Endothelial cell of hepatic sinusoid (primary cell): ENCODE data around the gene PRKAR1A.

Source experiments
- in situ Hi-C: cut with HindIII; loops from 2 replicates; pipeline ENCODE4 v1.10.0; 2017; ENCODE audit warnings: low sequenced_read_pairs

Gene PRKAR1A

DNA sequence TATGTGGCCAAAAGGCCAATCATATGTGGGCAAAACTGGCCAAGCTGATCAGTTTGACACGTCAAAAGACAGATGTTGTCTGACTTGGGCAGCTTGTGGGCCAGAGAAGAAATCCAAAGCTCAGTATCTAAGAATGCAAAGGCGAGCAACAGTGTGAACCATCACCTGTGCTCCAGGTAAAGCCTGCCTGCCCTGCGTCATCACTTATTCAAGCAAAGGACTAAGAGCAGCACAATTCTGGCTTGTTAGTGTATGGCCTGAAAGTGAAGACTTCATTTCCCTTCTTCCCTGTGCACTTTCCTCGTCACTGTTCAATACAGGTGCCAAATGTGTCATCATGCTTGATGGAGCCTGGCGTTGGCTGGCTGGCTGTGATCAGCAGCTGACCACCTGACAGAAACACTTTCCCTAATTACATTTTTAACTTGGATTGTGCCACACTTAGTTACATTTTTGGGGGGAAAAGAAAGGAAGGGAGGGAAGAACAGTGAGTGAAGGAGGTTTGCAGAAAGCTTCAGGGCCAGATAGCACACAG, 84.2 kb downstream of the PRKAR1A start:
- in situ Hi-C loops, result no loop called here

DNA sequence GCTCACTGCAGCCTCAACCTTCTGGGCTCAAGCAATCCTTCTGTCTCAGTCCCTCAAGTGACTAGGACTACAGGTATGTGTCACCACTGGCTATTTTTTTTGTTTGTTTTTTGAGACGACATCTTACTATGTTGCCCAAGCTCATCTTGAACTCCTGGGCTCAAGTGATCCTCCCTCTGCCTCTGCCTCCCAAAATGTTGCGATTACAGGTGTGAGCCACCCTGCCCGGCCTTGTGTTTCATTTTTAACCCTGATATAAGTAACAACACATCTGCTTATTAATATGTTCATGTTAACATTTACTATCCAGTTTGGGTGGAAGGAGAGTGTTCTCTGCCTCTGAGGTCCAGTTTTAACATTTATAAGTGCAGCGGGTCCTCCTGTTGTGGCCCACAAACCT, 85.8 kb downstream of the PRKAR1A start:
- in situ Hi-C loops, result no loop called here

DNA sequence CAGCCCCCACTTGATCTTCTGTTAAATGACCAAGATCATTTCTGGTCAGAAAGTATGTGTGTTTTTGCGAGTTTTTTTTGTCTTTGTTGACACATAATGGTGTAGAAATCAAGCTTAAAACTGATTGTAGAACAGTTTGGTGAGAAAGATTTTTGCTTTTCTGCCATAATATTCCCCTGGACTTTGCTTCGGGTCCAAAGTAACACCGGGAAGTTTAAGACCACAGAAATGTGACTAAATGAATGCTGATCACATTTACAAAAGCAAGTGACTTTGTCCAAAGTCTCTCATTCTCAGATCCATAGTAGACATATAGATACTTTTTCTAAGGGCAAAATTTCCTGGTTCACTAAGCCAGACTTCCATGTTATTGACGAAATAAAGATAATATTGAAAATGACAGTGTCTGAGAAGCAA, 86.3 kb downstream of the PRKAR1A start:
- in situ Hi-C loops, result no loop called here

DNA sequence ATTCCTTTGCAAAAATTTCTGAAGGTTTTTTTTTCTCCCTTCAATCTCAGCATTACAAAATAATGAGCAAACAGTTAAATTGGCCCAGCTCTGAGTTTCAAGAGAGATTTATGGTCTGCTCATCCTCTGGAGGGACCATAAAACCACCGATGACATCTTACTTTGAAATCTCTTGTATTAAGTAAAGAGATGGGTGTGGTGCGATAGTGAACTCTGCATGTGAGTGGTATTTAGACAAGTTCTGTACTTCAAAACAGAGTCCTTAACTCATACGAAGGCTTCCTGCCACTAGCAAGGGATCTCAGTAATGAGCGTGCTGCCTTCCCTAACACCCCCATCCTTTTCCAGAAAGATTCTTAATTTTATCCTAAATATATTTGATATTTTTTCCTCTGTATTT, 86.9 kb downstream of the PRKAR1A start:
- in situ Hi-C loops, result no loop called here

DNA sequence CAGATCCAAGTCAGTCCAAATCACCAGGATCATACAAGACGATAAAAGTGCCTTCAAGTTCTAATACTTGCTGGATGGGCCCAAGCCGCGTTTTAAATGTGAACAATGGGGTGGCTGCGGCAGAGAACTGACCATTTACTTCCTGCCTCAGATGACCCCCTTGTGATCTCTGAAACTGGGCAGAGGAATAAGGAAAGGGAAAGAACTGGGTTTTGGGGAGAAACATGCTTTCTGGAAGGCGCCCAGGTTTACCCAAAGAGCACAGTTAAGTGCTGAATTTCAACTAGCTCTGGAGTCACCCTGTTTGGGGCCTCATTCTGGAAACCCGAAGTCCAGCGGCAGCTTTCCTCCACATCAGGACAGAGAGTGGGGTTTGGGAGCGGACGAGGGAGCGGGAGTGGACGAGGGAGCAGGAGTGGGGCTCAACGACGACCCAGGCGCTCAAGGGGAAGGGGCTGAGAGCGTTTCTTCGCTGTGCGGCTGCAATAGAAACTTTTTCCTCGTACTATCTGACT, 87.4 kb downstream of the PRKAR1A start:
- in situ Hi-C loops, result no loop called here

DNA sequence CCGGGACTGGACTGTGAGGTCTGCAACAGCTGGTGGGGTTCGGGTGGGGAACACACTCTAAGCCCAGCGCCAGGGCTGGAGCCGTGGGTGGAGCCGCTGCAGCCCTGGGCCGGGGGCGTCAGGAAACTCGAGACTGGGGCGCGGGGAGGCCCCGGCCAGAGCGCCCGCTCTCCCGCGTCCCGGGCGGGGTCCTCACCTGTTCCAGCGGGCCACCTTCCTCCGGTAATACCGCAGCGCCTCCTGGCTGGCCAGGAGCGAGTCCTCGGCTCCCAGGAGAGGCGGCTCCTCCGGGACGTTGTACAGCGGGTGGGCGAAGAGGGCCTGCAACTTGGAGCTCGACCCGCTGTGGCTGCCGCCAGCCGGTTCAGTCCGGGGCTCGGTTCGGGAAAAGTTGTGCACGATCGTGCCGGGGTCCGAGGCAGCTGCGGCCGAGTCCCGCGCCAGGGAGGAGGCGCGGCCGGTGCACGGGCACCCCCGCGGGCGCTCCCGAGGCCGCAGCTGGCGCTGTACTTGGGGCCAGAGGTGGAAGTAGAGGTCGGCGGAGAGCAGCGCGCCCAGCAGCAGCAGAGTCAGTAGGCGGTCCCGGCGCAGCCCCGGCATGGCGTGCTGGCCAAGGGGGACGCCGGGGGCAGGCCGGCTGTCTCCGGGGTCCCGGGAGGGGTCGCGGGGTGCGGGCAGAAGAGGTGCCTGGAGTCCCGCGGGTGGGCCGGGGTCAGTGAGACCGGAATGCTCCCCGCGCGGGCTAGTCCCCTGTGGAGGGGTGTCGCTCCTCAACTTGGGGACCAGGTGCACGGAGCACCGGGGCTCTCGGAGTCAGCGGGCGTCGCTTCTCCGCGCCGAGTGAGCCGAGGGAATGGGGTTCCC, 88.1 kb downstream of the PRKAR1A start:
- in situ Hi-C loops, result no loop called here
